ENCODE measurements around the gene CLDN2. TPM values are rescaled to one million over a fixed set of nuclear protein-coding genes. Genes with fewer than 3 reads are reported as not detected.

CLDN2 gene
- total RNA-seq, 6 experiments from 2014 or later, result not detected

- Mint-ChIP-seq H3K4me3 (no peak overlapping the region), H3K36me3 (ENCODE audit: low read depth) (peaks cover 19% of the 10 kb centered on the region), H3K9me3 (no peaks in the 10 kb centered on the region), H3K27me3 (ENCODE audit: insufficient read depth) (no peaks in the 10 kb centered on the region), H3K27ac (no peak overlapping the region), H3K4me1 (ENCODE audit: low read depth) (peaks cover 4% of the 10 kb centered on the region; the same call in 1 of the 2 replicates)
- no peak for DNase-seq
- TF ChIP-seq CTCF (IDR thresholded peaks at IDR 0.05), result no peak
These were observed 19.4 kb downstream of the CLDN2 start for GRCh38 chrX:106939566-106939965.

- H3K27me3 Mint-ChIP-seq (ENCODE audit: insufficient read depth), result no peaks in the 10 kb centered on the region
- TF ChIP-seq CTCF (IDR thresholded peaks at IDR 0.05), result no peak
- DNase-seq, result no peak
- H3K36me3 Mint-ChIP-seq (ENCODE audit: low read depth), result peaks cover 19% of the 10 kb centered on the region
- no peaks in the 10 kb centered on the region for H3K9me3 Mint-ChIP-seq
- H3K27ac Mint-ChIP-seq, result no peak overlapping the region
- H3K4me3 Mint-ChIP-seq, result no peak overlapping the region
- peaks cover 4% of the 10 kb centered on the region; the same call in 1 of the 2 replicates for H3K4me1 Mint-ChIP-seq (ENCODE audit: low read depth)
These were observed 19.9 kb downstream of the CLDN2 start for GRCh38 chrX:106940068-106940467.

- TF ChIP-seq CTCF (IDR thresholded peaks at IDR 0.05), result no peak
- no peak for DNase-seq
- Mint-ChIP-seq H3K27ac (no peak overlapping the region), H3K4me1 (ENCODE audit: low read depth) (peaks cover 12% of the 10 kb centered on the region; the same call in 1 of the 2 replicates), H3K36me3 (ENCODE audit: low read depth) (peaks cover 12% of the 10 kb centered on the region), H3K27me3 (ENCODE audit: insufficient read depth) (no peaks in the 10 kb centered on the region), H3K9me3 (no peaks in the 10 kb centered on the region), H3K4me3 (no peak overlapping the region)
These were observed 26.3 kb downstream of the CLDN2 start for GRCh38 chrX:106946464-106946863.

GRCh38 chrX:106948641-106949040, 28.4 kb downstream of the CLDN2 start:
- no peaks in the 10 kb centered on the region for H3K27me3 Mint-ChIP-seq (ENCODE audit: insufficient read depth)
- peaks cover 12% of the 10 kb centered on the region; the same call in 1 of the 2 replicates for H3K4me1 Mint-ChIP-seq (ENCODE audit: low read depth)
- H3K27ac Mint-ChIP-seq, result no peak overlapping the region
- H3K9me3 Mint-ChIP-seq, result no peaks in the 10 kb centered on the region
- no peaks in the 10 kb centered on the region for H3K36me3 Mint-ChIP-seq (ENCODE audit: low read depth)
- TF ChIP-seq CTCF (IDR thresholded peaks at IDR 0.05), result no peak
- no peak for DNase-seq
- H3K4me3 Mint-ChIP-seq, result no peak overlapping the region

GRCh38 chrX:106949366-106949765, 29.2 kb downstream of the CLDN2 start:
- H3K4me1 Mint-ChIP-seq (ENCODE audit: low read depth), result peaks cover 12% of the 10 kb centered on the region
- no peak overlapping the region for H3K4me3 Mint-ChIP-seq
- no peak for TF ChIP-seq CTCF (IDR thresholded peaks at IDR 0.05)
- no peaks in the 10 kb centered on the region for H3K36me3 Mint-ChIP-seq (ENCODE audit: low read depth)
- H3K9me3 Mint-ChIP-seq, result no peaks in the 10 kb centered on the region
- DNase-seq, result no peak
- H3K27me3 Mint-ChIP-seq (ENCODE audit: insufficient read depth), result no peaks in the 10 kb centered on the region
- H3K27ac Mint-ChIP-seq, result no peak overlapping the region

- Mint-ChIP-seq H3K4me3 (no peak overlapping the region), H3K4me1 (ENCODE audit: low read depth) (peaks cover 22% of the 10 kb centered on the region), H3K9me3 (no peaks in the 10 kb centered on the region), H3K27me3 (ENCODE audit: insufficient read depth) (no peaks in the 10 kb centered on the region), H3K36me3 (ENCODE audit: low read depth) (no peaks in the 10 kb centered on the region), H3K27ac (no peak overlapping the region)
- no peak for DNase-seq
- no peak for TF ChIP-seq CTCF (IDR thresholded peaks at IDR 0.05)
These were observed 30.2 kb downstream of the CLDN2 start for GRCh38 chrX:106950381-106950780.
